DMS 273 (cell line): ENCODE data around the gene HCN1.

Source experiments
- DNase-seq: peaks from one replicate; lab custom pipeline; 2025; ENCODE audit not compliant: unreplicated experiment; lab: John Stamatoyannopoulos, UW

Gene HCN1

DNA sequence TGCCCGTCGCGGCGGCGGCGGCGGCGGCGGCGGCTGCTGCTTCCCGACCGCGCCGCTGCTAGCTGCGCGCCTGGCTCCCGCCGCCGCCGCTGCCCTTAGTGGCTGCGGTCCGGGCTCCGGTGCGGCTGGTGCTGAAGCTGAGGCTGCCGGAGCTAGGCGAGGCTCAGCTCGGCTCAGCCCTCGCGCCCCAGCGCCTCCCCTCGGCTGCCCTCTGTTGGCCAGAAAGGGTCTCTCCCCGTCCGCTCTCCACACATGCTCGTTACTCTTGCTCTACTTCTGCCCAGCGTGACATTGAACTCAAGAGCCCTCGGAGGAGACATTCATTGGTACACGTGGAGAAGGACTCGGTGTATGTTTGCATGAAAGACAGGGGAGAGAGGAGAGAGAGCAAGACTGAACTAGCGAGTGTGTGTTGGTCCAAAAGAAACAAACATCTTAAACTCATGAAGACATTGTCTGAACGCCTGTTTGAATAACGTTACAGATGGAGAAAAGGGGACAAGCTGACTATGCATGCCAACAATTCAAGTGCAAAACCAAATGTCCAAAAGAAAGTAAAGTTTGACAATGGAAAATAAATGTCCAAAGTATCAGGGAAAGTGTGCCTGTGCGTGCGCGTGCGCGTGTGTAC lies at the start of gene HCN1:
TSS of gene HCN1 (minus strand) at position 175 of the 631 bp plus-strand sequence.
- DNase-seq, result peak; percentile 90

DNA sequence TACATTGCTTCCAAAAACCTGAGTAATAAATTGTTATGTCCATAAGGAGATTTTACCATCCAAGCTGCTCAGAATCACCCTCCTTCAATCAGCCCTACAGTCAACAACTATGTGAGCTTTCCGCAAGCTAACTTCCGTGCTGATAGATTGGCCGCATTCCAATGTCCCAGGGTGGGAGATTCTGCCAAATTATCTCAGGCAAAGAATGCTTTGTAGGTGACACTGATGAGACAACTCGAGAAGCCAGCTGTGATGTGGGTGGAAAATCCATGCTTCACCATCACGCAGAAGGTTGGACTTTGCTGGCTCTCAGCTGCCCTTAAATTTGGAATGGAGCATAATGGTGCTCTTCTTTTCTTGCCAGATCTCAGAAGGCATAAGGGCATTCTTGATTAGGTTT lies 44.9 kb upstream of the HCN1 start:
- no peak for DNase-seq

DNA sequence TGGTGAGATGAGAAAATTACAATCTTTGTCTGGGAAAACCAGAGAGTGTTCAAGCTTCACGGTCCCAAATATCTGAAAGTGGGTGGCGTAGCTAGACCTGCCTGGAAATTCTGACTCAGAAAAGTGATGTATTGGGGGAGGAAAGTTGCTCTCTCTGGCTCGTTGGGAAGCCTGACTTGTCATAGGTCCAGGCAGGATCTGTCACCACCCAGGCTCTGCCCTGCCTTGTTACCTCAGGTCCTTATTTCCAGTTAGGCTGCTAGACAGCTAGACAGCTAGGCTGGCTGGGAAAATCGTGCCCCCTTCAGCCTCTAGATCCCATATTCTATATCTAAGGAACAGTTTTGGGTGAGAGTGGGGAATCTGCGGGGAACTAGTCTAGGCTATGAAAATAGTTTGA lies 41.0 kb upstream of the HCN1 start:
- DNase-seq, result no peak

DNA sequence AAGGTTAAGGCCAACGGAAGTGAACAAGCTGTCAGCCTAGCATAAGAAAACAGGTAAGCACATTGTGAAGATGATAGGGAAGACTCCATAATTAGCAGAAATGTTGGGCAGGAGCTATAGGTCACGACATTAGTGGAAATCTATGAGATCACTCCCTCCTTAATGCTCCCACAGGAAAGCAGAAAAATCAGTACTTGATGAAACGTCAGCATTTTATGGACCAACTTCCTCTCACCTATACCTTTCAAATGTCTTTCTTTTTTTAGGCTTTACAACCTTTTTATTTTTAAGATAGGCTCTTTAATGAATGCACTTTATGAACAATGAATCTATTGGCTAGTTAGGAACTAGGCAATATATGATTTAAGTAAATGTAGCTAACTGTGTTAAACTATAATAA lies 29.4 kb upstream of the HCN1 start:
- DNase-seq, result no peak

DNA sequence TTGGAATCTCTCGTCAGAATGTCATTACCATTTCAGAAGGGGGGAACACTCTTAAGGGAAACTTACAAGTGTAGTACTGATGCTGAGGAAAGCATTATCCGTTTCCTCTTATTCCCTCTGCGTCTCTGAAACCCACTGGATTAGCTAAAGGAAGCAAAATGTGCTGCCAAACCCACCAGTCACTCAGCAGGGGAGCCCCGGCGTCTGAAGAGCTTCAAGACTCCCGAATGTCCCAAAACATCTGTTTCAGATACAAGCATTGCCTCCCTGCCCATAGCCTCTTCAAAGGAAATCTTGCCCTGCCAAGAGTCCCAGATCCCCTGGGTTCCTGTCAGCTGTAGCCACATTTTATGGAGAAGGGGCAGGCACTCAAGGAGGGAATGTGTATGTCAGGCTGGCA lies 1.0 kb upstream of the HCN1 start:
- DNase-seq, result no peak

DNA sequence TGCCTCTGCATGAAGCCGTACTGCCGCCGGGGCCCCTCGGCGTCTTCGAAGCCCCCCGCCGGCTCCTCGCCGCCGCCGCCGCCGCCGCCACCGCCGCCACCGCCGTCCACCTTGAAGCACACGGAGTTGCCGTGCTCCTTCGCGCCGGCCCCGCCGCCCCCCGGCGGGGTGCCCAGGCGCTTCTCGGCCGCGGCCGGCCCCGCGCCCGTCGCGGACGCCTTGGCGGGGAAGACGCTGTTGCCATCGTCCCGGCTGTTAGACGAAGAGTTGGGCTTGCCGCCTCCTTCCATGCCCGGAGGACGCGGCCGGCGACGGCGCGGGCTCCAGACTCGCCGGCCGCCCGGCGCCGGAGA lies 400 bp downstream of the HCN1 start:
- DNase-seq, result no peak

DNA sequence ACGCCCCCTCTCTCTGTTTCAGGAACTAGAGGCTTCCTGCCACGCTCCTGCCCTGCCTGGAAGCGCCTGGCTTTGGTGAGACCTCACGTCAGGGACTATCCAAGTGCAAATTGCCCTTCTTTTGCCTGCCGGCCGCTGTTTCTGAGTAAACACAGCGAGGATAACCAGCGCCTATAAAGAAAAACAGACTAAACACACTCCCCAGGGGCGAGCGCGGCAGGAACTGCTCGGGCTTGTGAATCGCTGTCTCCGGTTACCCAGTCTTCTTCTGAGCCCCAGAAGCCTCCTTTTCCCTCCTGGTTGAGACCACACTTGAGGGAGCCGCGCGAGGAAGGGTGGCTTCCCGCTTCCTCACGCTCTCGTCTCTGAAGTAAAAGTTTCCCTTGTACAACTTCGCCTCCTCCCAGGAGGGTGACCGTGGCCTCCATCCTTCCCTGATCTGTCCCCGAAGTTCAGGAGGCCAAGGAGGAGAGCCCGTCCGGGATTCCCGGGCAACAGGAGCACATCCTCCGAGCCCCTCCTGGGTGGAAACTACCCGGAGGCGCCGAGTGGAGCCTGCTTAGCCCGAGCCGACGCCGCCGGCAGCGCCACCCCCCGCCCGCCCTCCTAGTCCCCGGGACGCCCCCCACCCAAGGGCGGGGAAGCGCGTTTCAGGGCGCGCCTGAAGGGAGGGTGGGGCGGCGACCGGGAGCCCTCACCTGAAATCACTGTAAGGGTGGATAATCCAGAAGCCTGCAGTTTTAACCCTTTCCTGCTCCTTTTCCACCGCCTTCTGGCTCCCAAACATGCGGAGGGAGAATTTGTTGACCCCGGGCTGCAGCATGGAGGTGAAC lies 993 bp downstream of the HCN1 start:
- DNase-seq, result peak; percentile 25

DNA sequence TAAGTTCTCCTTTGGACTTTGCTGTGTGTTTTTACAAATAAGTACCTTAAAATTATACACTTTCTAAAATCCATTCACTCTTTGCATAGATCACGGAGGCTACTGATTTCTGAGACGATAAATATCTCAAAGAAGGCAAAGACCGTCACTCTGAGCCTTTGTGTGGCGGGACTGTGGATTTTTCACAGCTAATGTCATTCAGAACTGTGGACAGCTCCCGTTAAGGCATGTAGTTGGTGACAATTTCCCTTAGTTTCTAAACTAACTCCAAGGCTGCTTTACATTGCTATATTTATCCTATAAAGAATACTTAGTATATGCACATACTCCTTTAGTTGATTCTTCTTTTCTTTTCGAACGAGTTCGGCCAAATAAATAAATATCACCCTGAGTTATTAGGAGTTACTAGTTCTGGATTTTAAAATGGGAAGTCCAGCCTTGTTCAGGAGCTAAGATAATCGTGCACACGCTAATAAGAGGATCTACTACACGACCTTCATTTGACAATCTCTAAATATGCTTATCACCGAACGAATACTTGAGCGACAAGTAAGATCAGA lies 1.8 kb downstream of the HCN1 start:
- no peak for DNase-seq

DNA sequence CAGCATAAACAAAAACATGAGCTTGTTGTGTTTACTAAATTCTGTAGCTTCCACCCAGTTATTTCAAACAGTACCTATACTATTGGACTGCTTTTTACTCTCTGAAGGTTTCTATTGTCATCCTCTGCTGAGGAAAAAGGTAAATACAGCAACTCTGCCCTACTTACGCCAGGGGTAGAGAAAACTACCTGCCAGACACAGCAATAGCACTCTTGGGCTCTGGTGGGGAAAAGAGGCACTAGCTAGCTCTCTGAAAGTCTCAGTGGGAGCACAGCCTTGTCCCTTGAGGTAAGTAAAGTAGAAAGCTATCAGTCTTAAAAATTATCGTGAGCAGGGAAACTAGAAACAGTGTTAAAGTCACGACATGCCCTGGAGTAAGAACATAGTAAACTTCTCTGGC lies 3.7 kb downstream of the HCN1 start:
- DNase-seq, result no peak

DNA sequence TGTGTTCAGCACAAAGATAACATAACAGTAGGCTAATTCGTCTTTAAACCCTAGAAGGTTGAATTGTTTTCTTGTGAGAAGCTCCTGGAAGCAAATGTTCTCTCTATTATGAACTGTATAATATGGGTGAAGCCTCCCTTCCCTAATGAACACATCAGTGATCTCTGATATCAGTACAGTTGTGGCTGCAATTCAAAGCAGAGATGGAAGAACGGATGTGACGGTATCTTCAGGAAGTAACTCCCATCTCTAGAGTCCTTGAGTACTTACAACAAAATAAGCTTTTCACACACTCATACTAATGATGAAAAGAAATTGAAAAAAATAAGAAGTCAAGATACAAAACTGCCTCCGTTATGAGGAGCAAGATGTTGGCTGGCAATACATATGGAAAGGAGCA lies 4.5 kb downstream of the HCN1 start:
- DNase-seq, result no peak

DNA sequence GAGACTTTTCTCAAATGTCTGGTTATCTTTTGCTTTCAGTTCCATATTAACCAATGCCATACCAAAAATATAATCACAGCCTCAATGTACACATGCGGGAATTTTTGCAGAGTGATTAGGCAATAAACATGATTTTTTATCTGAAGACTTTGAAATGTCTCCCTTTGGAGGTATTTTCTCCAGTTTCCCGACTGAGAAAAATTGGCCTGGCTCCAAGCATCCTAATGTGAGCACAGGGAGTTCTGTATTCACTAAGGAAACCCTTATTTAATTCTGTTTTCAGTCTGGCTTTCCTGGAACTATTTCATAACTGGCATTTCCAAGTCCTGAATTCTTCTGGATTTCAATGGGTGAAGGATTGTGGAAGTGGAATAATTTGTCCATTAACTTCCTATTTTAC lies 8.5 kb downstream of the HCN1 start:
- no peak for DNase-seq

DNA sequence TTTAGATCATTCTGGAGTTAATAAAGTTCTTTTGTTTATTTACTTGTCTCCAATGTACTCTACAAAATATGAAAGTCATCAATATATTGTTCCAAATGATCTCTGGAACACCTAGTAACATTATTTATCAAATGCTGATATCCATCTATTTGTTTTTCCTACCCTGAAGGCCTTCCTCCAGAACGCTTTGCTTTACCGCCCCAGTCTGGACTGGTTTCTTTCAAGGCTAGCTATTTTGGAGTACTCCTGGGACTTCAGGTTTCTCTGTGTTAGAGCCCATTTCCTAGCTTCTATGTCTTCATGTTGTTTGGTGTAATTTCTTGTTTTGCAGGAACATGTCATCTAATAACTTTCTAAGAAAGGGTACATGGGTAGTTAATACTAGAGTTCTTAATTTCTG lies 9.6 kb downstream of the HCN1 start:
- no peak for DNase-seq

DNA sequence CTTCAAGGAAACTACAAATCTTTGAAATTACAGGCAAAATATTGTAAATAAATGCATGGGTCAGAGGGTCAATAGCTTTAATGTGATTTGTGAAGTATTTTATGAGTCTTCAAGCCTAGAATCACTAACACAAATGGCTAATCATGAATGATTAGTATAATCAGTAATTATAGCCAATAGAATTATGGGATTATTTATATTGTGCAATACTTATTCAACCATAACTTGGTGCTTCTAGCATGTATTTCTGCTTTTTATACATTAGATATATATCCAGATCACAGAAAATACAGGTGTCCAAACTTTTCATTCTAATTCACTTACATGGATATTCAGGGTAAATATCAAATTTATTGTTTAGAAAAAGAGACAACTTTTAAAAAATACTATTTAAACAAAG lies 12.1 kb downstream of the HCN1 start:
- DNase-seq, result no peak

DNA sequence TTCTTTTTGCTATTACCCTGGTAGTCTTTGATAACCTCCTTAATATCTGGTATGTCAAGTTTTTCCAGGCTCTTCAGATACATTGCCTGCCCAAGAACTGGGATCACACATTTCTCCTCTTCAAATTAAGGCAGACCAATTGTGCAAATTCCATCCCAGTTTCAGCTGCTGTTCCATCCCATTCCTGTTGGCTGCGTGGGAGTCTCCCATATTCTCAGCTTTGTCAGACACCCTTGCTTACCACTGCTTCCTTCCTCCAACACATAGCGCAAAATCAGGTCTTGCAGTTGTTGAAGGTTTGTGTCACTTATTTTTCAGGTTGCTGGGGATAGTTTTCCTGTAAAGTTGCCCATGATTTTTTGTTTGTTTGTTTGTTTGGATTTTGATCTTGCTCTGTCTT lies 15.2 kb downstream of the HCN1 start:
- DNase-seq, result no peak

DNA sequence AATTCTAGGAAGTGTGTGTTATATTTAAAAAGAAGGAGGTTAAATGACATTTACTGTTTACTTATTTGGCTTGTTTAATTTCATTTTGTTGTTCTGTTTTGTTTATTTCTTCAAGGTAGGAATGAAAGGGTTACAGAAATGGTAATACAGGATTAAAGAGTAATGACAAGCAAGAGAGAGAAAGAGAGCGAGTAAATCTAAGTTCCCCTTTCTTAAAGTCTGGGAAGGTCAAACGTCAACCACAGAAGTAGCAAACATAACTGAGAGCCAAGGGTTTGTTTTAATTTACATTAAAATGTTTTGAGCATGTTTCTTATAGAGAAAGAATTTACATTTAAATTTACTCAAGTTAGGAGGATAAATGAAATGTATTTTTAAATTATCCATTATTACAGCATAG lies 18.7 kb downstream of the HCN1 start:
- DNase-seq, result no peak

DNA sequence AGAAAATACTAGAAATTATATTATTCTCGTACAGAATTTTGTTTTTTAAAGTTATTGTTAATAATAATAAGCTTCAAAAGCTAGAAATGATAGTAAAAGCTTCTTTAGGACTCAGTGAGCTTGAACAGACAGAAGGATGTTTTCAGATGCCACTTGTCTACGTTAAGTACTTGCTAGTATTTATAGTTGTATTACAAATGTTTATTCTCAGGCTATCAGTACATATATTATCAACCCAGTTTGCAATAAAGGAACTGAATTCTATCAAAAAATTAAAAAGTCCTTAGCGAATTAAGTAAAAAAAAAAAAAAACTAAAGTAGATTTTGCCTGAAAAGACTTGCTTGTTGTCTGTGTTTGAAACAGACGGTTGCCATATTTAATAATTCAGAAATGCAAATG lies 23.9 kb downstream of the HCN1 start:
- no peak for DNase-seq

DNA sequence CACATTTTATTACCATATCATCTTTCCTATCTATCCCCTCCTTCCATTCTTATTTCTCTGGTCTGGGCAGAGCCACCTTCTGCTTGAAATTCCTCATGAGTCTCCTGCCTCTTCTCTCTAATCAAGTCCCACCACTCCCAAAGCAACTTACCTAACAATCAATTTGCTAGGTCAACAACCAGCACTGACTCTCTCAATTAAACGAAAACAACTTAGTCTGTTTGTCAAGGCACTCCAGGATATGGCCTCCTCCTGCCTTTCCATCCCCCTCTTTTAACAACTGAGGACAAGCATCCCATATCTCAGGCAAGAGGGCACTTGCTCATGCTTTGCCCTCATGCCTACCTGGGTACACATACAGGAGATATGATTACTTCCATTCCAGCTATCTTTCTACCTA lies 47.4 kb downstream of the HCN1 start:
- DNase-seq, result no peak

DNA sequence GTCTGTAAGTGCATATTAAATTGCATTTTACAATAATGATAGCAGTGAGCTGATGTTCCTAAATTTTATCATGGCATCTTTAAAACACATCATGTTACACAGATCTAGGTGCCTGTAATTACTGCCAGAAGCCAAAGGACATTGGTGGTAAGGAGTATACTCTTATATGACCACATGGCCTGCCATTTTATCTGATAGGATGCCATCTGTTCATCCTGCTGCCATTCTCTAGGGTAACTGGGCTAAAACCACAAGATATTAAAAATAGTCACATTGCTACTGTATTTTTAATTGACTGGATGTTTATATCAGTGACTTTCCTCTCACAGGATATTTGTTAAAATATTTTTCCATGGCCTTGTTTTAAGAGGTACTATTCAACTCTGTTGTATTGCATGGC lies 53.1 kb downstream of the HCN1 start:
- peak; percentile 58 for DNase-seq

DNA sequence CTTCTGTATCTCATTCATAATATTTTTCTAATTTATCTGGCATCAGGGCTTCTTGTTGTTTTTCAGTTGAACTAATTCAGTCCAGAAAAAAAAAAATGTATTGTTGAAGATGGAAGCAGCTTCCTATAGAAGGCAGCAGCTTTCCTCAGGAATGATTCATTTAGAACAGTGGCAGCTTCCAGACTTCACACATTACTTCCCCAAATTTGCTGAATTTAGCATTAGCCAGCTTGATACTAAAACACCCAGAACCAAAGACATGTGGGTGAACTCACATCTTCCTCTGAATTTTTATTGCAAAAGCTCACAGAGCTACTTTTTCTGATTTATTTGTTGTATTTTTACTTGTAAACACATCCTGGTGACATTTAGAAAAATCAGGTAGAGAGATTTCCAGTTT lies 53.8 kb downstream of the HCN1 start:
- no peak for DNase-seq

DNA sequence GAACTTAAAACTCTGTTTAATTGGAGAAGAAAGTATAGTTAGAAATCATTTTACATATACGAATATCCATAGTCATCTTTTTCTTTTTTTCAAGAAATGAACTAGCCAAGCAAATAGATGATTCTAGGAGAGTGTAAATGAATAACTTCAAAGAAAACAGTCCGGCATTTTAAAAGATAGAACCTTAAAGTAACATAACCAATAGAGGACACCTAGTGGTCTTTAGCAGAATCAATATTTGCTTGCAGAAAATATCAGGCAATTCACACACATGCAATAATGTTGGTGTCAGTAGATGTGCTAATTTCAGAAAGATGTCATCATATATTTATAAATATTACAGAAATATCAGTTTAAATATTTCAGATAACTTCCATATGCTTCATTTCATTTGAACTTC lies 57.1 kb downstream of the HCN1 start:
- DNase-seq, result peak; percentile 4

DNA sequence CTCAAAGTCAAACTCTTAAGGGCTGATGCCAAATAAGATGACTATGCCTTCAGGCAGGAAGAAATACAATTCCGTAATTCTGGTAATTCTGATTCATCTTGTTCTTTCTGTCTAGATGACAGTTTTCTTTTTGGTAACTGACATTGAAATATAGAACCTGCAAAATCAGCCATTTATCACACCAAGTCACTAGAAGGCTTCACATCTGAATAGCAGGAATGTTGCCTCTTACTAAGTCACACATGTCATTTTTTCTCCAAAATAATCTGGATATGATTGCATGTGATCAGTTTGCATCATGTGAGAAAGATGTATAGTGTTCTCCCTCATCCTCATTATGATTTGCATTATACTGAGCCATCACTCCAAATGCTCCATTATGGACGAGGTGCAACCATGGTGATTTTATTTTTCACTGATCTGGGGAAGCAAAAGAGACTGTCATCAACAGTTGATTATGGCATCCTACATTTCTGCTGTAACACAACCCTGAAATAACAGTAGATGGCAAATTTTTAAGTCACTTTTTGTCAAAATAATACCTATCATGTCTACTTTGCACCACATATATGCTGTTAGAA lies 69.0 kb downstream of the HCN1 start:
- DNase-seq, result no peak

DNA sequence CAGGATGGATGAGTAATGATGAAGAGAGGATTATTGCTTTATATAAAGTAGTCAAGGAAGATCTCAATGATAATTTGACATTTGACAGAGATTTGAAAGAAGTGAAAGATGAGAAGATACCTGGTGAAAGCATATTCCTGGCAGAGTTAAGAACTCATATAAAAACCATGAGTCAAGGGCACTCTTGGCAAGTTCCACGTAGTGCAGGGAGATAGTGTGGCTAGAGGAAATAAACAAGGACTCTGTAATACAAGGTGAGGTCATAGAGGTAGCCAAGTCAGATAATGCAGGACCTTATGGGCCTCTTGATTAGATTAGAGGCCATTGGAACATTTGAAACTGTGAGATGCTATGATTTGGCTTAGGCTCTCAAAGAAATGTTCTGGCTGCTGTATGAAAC lies 72.3 kb downstream of the HCN1 start:
- DNase-seq, result no peak
